A673 (cell line): ENCODE results near the gene TTLL10. TPM values are rescaled to one million over a fixed set of nuclear protein-coding genes. Genes with fewer than 3 reads are reported as not detected.

ENCODE experiments used
- BruUV-seq: library from RNA; stranded (reverse); fragments of 400-500 nt; replicated peaks from 2 replicates; lab custom pipeline; 2021; lab: Mats Ljungman, UMichigan
- CTCF ChIA-PET: fragments of 300-600 bp; sonication (Branson Sonifier 250); formaldehyde crosslinking; loops from one replicate; lab custom pipeline; 2022; ENCODE audit warnings: antibody characterized with exemption; lab: Charles Lee
- POLR2A ChIA-PET: fragments of 300-600 bp; sonication (Branson Sonifier 250); formaldehyde crosslinking; loops from one replicate; lab custom pipeline; 2022; ENCODE audit warnings: antibody characterized with exemption; ENCODE audit not compliant: low non-redundant PET; lab: Charles Lee
- DNase-seq: peaks from one replicate; pipeline ENCODE4 v3.0.0-alpha.2; 2015; ENCODE audit warnings: low spot score
- H3K27ac ChIP-seq: fragments of 200-600 bp; sonication (generic); 2 replicates; pipeline ENCODE4 v1.5.1; 2016; ENCODE audit warnings: mixed run types, low read depth, mild to moderate bottlenecking, mixed read lengths, antibody characterized with exemption, low read length; ENCODE audit not compliant: poor library complexity, severe bottlenecking
- H3K27me3 ChIP-seq: fragments of 200-600 bp; sonication (generic); replicated peaks from 2 replicates; pipeline ENCODE4 v1.6.1; 2017; ENCODE audit warnings: mixed run types, low read depth, mild to moderate bottlenecking, mixed read lengths, antibody characterized with exemption, low read length; ENCODE audit not compliant: insufficient read depth, poor library complexity
- H3K36me3 ChIP-seq: fragments of 200-600 bp; sonication (generic); 2 replicates; pipeline ENCODE4 v1.6.1; 2016; ENCODE audit warnings: mixed run types, mild to moderate bottlenecking, mixed read lengths, antibody characterized with exemption, low read length; ENCODE audit not compliant: insufficient read depth, poor library complexity, severe bottlenecking
- H3K4me1 ChIP-seq: fragments of 200-600 bp; sonication (generic); 2 replicates; pipeline ENCODE4 v1.6.1; 2017; ENCODE audit warnings: mixed run types, mild to moderate bottlenecking, mixed read lengths, antibody characterized with exemption, low read length; ENCODE audit not compliant: insufficient read depth, poor library complexity, severe bottlenecking
- H3K4me3 ChIP-seq: fragments of 200-600 bp; sonication (generic); 2 replicates; pipeline ENCODE4 v1.5.1; 2016; ENCODE audit warnings: low read depth, mixed run types, mild to moderate bottlenecking, mixed read lengths, low read length; ENCODE audit not compliant: poor library complexity, severe bottlenecking
- H3K9me3 ChIP-seq: fragments of 200-600 bp; sonication (generic); 2 replicates; pipeline ENCODE4 v1.6.1; 2016; ENCODE audit warnings: mixed run types, low read depth, mild to moderate bottlenecking, mixed read lengths, antibody characterized with exemption, low read length; ENCODE audit not compliant: poor library complexity, severe bottlenecking
- EZH2 ChIP-seq: fragments of 200-600 bp; sonication (generic); IDR thresholded peaks from 2 replicates; pipeline ENCODE4 v1.6.1; 2017; ENCODE audit warnings: borderline replicate concordance, low read depth, mild to moderate bottlenecking, mixed read lengths, antibody characterized with exemption, low read length; ENCODE audit not compliant: poor library complexity, severe bottlenecking
- intact Hi-C: fragments of 100-400 bp; cut with micrococcal nuclease; formaldehyde crosslinking; loops from one replicate; pipeline ENCODE4 v1.10.0; 2022; ENCODE audit not compliant: unreplicated experiment
- total RNA-seq: library from RNA; stranded (reverse); gene quantifications from 2 replicates; pipeline ENCODE4 v1.2.3, GENCODE V29; 2021
- TF ChIP-seq, protein P1 (sequence below): fragments of 300-800, 200-600 bp; sonication (generic); conservative IDR thresholded peaks from 2 replicates; pipeline ENCODE4 v1.5.1; 2017; ENCODE audit warnings: low read depth, mild to moderate bottlenecking, antibody characterized with exemption, low read length, moderate library complexity, mixed read lengths

The TTLL10 gene
- total RNA-seq, 1 experiment from 2014 or later: not detected

DNA sequence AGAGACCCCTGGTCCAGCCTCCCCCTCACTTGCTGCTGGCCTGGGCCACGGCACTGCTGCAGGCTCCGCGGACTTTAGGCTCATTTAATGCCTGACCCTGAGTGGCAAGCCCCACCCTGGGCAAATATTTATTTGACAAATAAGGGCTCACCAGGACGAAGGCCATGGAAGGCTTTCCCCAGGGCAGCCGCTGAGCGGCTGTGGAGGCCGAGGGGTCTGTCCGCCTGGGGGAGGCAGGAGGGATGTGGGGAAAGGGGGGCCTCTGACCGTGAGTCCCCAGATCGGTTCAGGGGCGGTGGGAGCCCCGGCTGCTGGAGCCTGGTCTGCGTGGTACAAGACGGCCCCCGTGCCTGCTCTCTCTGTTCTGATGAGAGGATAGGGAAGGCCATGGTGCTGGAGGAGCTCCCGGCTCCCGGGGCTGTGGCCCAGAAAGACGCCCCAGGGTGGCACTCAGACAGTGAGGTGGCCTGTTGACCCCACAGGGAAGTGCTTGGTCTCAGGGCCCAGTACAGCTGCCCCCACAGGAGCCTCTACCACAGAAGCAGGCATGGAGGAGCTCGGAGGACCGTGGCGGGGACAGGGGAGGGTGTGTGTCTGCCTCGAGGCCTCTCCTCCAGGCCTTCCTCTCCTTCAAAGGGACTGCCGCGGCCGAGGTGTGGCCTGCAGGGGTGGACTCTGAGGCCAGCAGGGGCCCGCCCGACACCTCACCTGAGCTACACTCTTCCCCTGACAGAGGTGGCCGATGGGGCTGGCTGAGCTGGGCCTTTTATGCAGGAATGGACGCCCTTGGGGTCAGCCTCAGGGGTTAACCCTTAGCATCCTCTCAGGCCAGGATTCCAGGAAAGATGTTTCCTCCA, 48.7 kb upstream of the TTLL10 start:
- no peak for DNase-seq
- no peak for TF ChIP-seq EZH2
- TF ChIP-seq, protein P1, sequence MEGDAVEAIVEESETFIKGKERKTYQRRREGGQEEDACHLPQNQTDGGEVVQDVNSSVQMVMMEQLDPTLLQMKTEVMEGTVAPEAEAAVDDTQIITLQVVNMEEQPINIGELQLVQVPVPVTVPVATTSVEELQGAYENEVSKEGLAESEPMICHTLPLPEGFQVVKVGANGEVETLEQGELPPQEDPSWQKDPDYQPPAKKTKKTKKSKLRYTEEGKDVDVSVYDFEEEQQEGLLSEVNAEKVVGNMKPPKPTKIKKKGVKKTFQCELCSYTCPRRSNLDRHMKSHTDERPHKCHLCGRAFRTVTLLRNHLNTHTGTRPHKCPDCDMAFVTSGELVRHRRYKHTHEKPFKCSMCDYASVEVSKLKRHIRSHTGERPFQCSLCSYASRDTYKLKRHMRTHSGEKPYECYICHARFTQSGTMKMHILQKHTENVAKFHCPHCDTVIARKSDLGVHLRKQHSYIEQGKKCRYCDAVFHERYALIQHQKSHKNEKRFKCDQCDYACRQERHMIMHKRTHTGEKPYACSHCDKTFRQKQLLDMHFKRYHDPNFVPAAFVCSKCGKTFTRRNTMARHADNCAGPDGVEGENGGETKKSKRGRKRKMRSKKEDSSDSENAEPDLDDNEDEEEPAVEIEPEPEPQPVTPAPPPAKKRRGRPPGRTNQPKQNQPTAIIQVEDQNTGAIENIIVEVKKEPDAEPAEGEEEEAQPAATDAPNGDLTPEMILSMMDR: no peak
- intact Hi-C loops: loop anchor here (5.0 kb wide), 2 partner anchors 107 to 182 kb away; partner anchors contain the start of genes ACAP3, B3GALT6, PUSL1 and SDF4
- no peak overlapping the region for H3K27ac ChIP-seq
- BruUV-seq: no TSS peak
- POLR2A ChIA-PET: no interaction called here
- no peaks in the 10 kb centered on the region for H3K27me3 ChIP-seq
- H3K9me3 ChIP-seq: no peaks in the 10 kb centered on the region
- H3K4me1 ChIP-seq: peaks cover 11% of the 10 kb centered on the region
- H3K36me3 ChIP-seq: no peaks in the 10 kb centered on the region
- CTCF ChIA-PET: interaction anchor here (0.6 kb wide), 1 partner anchor 235 kb away, joined by 3 read pairs; no protein-coding TSS in a partner anchor
- no peak overlapping the region for H3K4me3 ChIP-seq

GRCh38 chr1:1125945-1126344, 47.7 kb upstream of the TTLL10 start:
- no TSS peak for BruUV-seq
- intact Hi-C loops: no loop called here
- no peak for DNase-seq

GRCh38 chr1:1127551-1128451, 45.9 kb upstream of the TTLL10 start:
- Histone ChIP-seq H3K4me3 (no peak overlapping the region), H3K9me3 (no peaks in the 10 kb centered on the region), H3K36me3 (no peaks in the 10 kb centered on the region), H3K27me3 (no peaks in the 10 kb centered on the region), H3K27ac (no peak overlapping the region), H3K4me1 (no peaks in the 10 kb centered on the region)
- BruUV-seq: no TSS peak
- POLR2A ChIA-PET: interaction anchor here (0.6 kb wide), 1 partner anchor 10 kb away, joined by 4 read pairs; no protein-coding TSS in a partner anchor
- TF ChIP-seq, protein P1: no peak
- no peak for TF ChIP-seq EZH2
- CTCF ChIA-PET: no interaction called here
- intact Hi-C loops: no loop called here
- no peak for DNase-seq

More at GRCh38 chr1:1125945-1126344, 47.7 kb upstream of the TTLL10 start:
- ChIA-PET CTCF (no interaction called here), POLR2A (no interaction called here)
- Histone ChIP-seq H3K9me3 (no peaks in the 10 kb centered on the region), H3K27ac (no peak overlapping the region), H3K4me1 (peaks cover 11% of the 10 kb centered on the region), H3K4me3 (no peak overlapping the region), H3K36me3 (no peaks in the 10 kb centered on the region), H3K27me3 (no peaks in the 10 kb centered on the region)
- TF ChIP-seq EZH2: no peak
- TF ChIP-seq, protein P1: no peak
